GM19239 (cell line): ENCODE measurements around the gene SIGLEC6.
"Not testable (repeated sequence)": the region's sequence is repeated elsewhere in the genome, so short reads cannot be mapped to it uniquely, and the experiment has no call there.

Source experiments
- DNase-seq: peaks from one replicate; pipeline ENCODE4 v3.0.0; 2011; ENCODE audit warnings: low spot score; ENCODE audit not compliant: insufficient read length
- FAIRE-seq: peaks from 2 replicates; lab custom pipeline; 2011; peaks lifted over from hg19 to GRCh38; lab: Jason Lieb, UNC

Gene SIGLEC6

DNA sequence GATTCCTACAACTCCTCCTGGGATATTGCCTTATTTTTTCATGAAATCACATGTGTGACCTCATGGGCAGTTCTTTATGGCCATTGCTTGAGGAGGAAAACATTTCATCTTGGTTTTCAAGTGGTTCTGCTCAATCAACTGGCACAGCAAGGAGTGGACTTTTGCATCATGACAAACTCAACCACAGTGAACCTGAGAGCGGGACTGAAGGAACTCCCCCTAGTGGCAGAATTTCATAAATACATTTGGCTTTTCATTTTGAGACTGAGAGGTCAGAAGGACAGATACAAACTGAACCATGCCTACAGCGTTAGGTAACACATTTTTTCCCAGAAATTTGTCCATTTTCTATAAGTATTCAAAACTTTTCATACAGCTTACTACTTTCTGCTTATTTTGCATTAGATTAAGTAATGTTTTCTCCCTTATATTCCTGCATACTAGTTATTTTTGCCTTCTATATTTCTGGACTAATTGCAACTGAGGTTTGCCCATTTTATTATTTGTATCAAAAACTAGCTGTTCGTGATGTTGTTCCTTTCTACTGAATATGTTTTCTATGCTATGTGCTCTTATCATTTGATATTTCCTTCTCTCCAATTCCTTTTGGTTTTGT lies 16.5 kb downstream of the SIGLEC6 start:
- DNase-seq (peak; percentile 43), FAIRE-seq (peak; percentile 90)

DNA sequence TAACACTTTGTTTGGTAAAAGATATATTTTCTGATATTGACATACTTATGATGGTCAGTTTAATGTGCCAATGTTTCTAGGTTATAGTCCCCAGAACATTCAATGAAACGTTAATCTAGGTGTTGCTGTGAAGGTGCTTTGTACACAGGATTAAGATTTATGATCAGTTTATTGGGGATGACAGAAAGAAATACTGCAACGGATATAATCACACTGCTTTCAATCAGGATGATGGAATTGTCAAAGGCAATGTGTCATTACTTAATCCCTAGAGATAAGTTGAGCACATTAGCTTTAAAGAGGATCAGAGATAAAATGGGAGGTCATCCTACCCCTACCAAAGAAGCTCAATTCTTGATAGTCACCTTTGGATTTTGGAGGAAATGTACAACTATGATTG lies 17.5 kb downstream of the SIGLEC6 start:
- FAIRE-seq: no peak
- DNase-seq: no peak

- FAIRE-seq (no peak), DNase-seq (no peak)
Observed at GRCh38 chr19:51511353-51511752, 20.1 kb downstream of the SIGLEC6 start.

- FAIRE-seq (no peak), DNase-seq (no peak)
Observed at GRCh38 chr19:51509823-51510660, 21.4 kb downstream of the SIGLEC6 start.

- FAIRE-seq (no peak), DNase-seq (no peak)
Observed at GRCh38 chr19:51508059-51508733, 23.3 kb downstream of the SIGLEC6 start.

- no peak for DNase-seq
- no peak for FAIRE-seq
Observed at GRCh38 chr19:51507640-51508058, 23.8 kb downstream of the SIGLEC6 start.

- DNase-seq (no peak), FAIRE-seq (no peak)
Observed at GRCh38 chr19:51507192-51507591, 24.3 kb downstream of the SIGLEC6 start.

GRCh38 chr19:51505904-51506303 lies 25.6 kb downstream of the SIGLEC6 start:
- no peak for DNase-seq
- no peak for FAIRE-seq

GRCh38 chr19:51503896-51504295 lies 27.6 kb downstream of the SIGLEC6 start:
- DNase-seq: no peak
- FAIRE-seq: no peak

- DNase-seq (no peak), FAIRE-seq (no peak)
Observed at GRCh38 chr19:51503286-51503817, 28.1 kb downstream of the SIGLEC6 start.

- no peak for DNase-seq
- no peak for FAIRE-seq
Observed at GRCh38 chr19:51501594-51502263, 29.7 kb downstream of the SIGLEC6 start, which contains the start of gene SIGLEC12. Gene SIGLEC12 (minus strand): TSS chr19:51501800. CDS start chr19:51501733, 67 bp downstream.

DNA sequence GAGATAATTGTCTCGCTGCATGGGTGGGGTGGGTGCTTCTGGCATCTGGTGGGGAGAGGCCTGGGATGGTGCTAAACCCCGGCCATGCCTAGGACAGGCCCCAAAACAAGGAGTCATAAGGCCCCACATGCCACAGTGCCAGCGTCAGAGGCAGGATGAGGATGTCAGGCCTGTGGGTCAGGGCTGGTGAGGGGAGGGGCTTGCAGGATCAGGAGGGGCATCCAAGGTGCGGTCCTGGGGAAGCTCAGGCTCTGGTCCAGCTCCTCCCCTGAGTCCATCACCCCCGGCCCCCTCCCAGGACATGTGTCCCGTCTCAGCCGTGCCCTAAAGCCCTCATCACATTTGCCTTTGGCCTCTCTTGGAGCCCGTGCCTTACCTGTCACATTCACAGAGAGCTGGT lies 30.5 kb downstream of the SIGLEC6 start:
- DNase-seq, FAIRE-seq: not testable (repeated sequence)

GRCh38 chr19:51497666-51498065 lies 33.8 kb downstream of the SIGLEC6 start:
- no peak for FAIRE-seq

GRCh38 chr19:51493776-51494175 lies 37.7 kb downstream of the SIGLEC6 start:
- DNase-seq (no peak), FAIRE-seq (no peak)

More at GRCh38 chr19:51497666-51498065, 33.8 kb downstream of the SIGLEC6 start:
- DNase-seq: no peak

DNA sequence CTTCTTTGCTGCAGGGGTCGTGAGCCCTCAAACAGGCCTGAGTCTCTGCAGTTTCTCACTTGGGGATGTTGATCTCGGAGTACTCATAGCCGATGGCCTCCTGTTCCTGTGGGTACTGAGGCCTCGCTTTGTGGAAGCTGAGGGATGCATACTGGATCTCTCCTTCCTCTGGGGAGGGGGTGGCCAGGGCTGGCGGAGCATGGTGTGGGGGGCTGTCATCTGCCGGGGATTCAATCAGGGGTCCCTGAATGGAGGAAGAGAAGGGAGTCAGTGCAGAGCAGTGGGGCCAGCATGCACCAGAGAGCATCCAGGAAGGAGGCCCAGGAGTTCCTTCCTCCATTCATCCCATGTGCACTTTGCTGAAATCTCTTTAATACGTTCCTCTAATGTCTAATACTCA lies 39.9 kb downstream of the SIGLEC6 start:
- no peak for FAIRE-seq
- DNase-seq: no peak

DNA sequence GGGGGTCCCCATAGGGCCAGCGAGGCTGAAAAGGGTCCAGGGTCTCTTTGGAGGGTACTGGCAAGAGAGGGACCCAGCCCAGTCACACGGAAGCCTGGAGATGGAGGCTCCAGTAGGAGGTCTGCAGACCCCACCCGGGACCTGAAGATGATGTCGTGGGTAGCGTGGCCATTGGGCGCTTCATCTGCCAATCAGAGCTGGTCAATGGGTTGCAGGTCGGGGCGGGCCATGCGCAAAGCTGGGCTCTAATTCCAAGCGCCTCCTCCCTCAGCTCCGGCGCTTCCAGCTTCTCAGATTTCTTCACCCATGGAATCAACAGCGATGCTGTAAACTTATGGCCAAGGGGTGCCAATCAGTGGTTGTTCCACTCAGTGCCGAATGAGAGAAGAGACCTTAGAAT lies 40.8 kb downstream of the SIGLEC6 start:
- no peak for DNase-seq
- FAIRE-seq: no peak

- DNase-seq (no peak), FAIRE-seq (no peak)
Observed at GRCh38 chr19:51489113-51489512, 42.4 kb downstream of the SIGLEC6 start.

GRCh38 chr19:51488491-51488890 lies 43.0 kb downstream of the SIGLEC6 start:
- FAIRE-seq (no peak), DNase-seq (no peak)

DNA sequence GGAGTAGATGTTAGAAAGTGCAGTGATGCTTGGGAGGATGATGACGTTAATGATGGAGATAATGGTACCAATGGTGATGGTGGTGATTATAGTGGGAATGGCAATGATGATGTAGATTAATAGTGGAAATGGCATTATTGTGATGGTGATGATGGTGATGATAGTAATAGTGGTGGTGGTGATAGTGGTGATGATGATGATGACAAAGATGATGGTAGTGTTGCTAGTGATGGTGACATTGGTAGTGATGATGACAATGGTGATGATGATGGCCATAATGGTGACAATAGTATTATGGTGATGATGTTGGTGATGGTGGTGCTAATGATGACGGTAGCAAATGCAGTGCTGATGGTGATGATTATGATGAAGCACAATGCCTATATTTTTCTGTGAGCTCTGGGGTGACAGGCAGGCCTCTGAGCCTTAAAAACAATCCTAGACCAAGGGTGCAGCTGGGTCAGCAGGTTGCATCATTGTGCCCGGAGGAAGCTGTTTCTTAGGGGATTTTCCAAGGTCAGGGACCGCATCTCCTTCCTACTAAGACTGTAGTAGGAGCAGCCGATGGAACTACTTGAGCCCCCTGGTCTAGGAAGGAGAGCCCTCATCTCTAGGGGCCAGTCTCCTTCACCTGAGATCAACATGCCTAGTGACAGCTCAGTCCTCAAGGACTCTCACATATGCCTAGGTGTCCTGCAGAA lies 45.4 kb downstream of the SIGLEC6 start:
- no peak for FAIRE-seq

DNA sequence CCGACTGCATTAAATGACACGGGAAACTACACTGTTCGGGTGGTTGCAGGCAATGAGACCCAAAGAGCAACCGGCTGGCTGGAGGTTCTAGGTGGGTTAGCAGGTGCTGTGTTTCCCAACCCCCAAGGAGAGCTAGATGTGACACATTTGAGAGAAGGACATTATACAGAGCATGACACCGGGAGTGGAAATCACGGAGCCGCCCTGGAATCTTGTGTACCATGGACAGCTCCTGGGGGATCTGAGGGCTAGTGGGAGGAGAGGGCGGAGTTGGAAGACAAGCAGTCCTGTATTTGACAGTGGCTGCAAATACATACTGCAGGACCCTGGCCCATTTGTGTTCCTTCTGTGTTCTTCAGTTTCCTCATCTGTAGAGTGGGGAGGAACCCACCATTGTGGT lies 50.9 kb downstream of the SIGLEC6 start:
- no peak for FAIRE-seq
- DNase-seq: no peak

More for the DNA sequence above, 45.4 kb downstream of the SIGLEC6 start:
- no peak for DNase-seq
